ENCODE measurements around the gene SLC29A1.

- TF ChIP-seq CTCF (IDR thresholded peaks at IDR 0.05 in 4 of 5, conservative IDR thresholded peaks at IDR 0.05 in 1 of 5), result no peak
- no peak for TF ChIP-seq POLR2A (IDR thresholded peaks at IDR 0.05)
These were observed 55.6 kb downstream of the SLC29A1 start for GRCh38 chr6:44278774-44279697.
